ENCODE measurements around the gene AGAP3.

Gene AGAP3

DNA sequence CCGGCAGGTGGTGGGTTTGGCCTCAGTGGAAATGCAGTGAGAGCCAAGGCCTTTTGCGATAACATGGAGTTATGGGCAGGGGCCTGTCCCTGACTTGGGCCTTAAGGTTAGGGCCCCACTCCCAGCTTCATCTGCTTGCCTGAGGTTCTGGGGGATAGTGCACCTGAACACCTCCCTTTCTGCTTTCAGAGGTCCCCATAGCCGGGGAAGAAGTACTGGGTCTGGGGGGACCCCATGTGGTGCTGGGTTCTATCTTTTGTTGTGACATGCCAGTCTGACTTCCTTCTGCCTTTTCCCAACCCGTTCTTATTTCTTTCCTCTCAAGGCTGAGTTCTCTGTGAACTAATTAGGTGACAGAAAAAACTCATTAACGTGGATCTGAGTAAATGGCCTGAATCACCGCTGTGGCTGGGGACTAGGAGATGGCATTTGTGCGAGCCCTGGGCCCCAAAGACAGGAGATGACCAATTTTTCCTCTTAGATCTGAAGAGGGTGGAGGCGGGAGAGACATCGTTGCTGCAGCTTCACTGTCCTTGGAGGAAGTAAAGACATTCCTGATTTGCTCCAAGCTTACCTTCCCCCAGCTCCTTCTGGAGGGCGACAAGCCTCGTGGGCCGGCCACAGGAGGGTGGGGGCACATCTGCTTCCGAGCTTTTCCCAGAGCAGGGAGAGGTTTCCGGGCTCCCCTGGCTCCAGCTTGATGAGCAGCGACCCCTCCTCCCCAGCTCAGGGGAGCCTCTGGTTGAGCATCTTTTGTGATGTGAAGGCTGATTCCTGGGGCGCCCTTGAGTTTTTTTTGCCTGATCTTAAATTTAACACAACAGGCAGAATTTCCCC lies 2.0 kb downstream of the AGAP3 start:
- no peak for DNase-seq (ENCODE audit: low read depth)

DNA sequence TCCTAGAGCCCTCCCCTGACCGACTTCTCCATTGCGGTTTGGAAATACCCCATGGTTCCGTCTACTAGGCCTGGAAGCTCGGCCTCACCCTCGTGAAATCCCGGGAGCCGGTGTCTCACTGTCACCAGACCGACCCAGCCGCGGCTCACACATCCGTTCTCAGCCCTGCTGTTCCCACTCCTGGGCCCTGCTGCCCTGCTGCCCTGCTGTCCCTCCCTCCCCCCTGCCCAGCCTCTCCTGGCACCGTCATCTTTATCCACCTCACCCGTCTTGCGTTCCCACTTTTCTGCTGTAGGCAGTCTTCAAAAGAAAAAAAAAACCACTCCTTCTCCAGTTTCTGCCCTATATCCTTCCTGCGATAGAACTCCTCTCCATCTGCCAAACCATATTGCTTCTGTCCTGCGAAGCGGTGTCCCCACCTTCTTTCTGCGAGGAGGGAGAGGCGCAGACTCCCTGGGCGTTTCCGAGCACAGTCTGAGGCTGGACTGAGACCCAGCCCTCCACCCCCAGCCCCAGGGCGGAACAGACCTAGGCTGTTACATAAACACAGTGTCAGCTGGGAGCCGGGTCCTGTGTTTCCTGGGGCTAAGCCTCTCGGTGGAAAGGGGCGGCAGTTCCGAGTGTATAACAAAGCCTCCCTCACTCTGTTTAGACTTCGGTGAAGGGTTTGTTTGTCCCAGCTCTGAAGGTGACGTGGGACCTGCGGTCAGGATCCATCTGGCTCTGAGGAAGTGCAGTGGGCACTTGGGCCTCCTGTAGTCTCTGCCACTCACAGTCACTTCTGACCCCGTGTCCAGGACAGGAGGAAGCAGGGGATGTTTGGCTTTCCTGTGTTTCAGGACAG lies 2.8 kb downstream of the AGAP3 start:
- DNase-seq (ENCODE audit: low read depth): no peak

DNA sequence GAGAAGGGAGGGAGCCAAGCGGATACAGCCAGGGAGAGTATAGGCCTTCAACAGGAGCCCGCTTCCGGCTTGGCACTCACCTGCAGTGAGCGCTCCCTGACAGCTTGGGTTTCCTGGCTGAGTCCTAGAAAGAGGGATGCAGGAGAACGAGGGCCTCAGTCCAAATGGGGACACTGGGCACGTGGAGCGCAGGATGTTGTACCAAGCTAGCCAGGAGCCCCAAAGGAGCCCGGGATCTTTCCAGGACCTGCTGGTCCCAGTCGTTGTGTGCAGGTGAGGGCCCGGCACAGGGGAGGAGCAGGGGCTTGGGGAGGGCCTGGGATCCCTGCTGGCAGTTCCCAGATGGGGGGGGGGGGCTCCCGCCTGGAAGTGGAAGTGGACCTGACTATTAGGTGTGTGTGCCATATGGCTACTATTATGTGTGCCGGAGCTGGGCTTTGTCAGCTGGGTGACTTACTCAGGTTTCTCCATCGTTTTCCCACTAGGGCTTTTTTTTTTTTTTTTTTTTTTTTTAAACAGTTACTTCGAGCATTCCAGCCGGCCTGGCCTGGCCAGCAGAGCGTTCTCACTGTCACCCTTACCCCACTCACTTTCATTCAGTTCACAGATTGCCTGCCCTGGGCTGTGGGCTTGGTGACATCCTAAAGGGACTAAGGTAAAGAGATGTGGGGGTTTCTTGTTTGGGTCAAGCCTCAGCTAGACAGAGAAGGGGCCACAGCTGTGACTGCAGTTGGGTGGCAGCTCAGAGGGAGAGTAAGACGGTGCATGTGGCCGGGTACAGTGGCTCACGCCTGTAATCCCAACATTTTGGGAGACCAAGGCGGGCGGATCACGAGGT lies 3.8 kb downstream of the AGAP3 start:
- no peak for DNase-seq (ENCODE audit: low read depth)

DNA sequence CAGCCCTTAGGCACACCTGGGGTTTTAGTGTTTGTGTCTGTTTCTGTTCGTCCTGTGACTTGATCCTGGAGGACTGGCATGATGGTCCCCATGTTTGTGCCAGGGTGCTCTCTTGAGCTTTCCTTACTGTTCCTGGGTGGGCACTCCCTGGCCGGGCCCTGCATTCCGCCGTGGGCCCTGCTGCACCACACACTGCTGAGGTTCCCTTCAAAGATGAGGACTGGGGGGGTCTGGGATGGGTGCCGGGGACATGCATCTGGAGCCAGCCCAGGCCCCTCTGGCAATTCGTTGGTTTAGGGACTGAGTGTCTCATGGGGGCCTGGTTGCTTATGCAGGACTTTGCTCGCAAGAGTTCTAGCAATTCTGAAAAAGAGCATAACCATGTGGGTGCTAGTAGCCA lies 4.7 kb downstream of the AGAP3 start:
- no peak for DNase-seq (ENCODE audit: low read depth)

DNA sequence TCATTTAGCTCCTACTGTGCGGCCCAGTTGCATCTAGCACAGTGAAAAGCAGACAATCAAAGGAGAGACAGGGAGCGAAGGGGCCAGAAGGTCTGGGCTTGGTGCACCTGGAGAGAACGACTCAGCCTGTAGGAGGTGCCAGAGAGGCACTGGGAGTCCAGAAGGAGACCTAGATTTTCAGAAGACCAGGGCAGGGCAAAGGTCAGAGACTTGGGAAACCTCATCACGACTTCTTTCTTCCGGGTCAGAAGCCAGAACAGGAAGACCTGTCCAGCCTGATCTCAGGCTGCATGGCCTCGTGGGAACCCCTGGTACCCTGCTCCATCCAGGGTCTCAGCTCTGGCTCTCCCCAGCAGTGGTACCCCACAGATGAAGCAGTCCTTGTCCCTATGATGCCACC lies 5.2 kb downstream of the AGAP3 start:
- no peak for DNase-seq (ENCODE audit: low read depth)

DNA sequence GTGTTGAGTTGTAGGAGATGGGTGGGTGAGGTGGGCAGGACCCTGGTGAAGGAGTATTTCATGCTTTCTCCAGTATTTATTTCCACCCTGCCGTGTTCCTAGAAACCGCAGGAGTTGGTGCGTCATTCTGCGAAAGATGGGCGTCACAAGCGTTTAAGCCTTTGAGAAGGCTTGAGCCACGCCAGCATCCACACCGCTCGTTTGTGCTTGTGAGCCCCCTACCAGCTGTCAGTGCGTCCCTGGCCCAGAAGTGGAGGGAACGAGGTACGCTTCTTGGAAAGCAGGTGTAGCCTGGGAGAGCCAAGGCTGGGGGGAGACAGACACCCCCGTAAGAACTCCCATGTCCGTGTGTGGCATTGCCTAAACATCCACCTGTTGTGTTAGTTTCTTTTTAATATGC lies 5.7 kb downstream of the AGAP3 start:
- no peak for DNase-seq (ENCODE audit: low read depth)

DNA sequence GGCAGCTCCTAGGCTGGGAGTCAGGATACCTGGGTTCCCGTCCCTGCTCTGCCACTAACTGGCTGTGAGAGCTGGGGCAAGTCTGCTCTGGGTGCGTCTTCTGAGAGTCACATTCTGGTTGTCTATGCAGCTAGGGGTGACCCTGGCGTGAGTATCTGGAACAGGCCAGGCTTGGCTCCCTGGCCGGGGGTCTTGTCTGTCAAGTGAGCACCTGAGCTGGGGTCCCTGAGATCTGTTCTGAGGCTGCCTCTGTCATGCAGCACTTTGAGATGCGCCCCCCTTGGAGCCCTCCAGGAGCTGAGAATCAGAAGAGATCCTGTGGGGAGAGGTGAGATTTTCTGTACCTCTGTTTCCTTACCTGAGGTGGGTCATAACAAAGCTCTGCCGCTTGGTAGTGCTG lies 7.5 kb downstream of the AGAP3 start:
- no peak for DNase-seq (ENCODE audit: low read depth)

DNA sequence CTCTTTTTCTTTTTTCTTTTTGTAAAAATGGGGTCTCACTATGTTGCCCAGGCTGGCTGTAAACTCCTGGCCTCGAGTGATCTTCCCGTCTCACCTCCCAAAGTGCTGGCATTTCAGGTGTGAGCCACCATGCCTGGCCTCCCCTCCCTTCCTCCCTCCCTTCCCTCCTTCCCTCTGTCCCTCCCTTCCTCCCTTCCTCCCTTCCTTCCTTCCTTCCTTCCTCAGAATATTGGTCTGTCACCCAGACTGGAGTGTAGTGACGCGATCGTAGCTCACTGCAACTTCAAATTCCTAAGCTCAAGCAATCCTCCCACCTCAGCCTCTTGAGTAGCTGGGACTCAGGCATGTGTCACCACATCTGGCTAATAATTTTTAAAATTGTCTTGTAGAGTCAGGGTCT lies 8.4 kb downstream of the AGAP3 start:
- no peak for DNase-seq (ENCODE audit: low read depth)

DNA sequence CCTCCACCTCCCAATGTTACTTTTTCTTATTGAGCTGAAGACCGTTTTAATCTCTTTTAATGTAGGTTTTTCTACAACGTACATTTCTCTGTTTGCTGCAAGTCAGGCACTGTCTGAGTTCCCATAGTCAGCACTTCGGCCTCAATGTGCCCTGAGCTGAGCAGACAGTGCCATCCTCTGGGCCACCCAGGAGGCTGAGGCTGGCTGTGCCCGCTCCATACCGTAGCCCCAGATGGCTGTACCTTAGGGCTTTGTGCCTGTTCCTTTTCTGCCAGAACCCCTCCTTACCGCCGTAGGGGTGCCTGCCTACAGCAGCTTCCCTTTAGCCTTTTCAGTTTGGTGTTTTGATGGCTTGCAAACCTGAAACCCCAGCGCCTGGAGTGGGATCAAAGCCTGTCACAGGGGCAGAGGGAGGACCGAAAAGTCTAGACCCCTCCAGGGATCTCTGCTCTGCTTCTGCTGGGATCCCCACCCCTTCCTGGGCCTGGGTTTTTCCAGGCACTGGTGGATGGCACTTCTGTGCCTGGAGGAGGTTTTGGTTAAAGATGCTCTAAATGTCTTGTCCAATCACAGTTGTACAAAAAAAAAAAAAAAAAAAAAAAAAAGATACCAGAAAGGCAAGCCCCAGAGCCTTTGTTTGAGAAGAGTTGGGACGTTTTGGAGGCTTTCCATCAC lies 9.0 kb downstream of the AGAP3 start:
- DNase-seq (ENCODE audit: low read depth): no peak

DNA sequence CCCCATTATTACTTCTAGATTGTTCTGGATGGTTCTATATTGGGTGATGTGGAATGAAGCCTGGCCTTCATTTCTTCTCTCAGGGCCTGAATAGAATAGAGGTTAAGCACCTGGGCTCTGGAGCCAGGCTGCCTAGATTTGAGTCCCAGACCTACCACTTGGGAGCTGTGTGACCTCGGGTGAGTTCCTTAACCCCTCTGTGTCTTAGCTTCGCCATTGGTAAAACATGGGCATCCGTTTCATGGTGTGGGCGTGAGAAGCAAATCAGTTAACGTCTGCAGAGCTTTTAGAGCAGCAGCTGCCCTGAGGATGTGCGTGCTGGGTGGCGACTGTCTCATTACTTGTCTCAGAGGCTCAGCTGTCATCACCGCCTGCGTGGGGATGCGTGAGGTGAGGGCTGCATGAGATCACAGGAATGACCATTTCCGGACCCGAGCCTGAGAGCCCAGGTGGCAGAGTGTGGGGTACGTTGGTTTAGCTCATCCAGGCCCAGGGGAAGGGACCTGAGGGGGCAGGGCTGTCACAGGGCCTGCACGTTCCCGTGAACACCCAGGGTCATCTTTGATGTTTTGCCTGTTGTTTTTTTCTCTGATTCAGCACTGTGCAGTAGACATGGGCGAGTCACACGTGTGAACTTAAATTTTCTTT lies 9.7 kb downstream of the AGAP3 start:
- no peak for DNase-seq (ENCODE audit: low read depth)

DNA sequence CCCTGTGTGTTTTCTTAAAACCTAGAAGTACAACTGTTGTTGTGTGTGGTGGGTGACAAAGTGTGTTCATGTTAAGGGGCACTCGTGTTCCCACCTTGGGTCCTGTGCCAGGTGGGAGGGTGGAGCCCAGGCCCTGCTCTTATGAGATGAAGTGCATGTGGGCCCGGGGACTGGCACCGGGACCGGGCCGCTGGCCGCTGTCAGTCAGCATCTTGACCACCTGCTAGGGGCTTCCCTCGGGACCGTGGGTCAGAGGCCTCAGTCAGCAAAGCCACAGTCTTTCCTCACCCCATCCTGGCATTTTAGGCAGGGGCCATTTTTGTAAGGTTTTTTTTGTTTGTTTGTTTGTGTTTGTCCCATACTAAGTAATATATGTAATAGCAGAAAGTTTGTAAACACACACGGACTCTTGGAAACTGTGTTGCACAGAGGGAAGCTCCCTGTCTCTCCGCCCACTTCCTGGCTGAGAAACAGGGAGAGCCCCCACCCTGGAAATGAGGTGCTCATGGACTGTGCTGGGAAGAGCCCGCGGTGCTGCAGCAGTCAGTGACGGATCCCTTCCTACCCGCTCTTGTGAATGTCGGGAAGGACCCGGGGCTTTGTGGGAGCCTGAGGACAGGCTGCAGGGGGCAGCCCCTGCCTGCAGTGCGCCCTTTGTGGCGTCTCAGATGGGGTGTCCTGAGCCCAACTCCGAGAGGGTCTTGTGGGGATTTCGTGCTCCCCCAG lies 13.4 kb downstream of the AGAP3 start:
- DNase-seq (ENCODE audit: low read depth): no peak

DNA sequence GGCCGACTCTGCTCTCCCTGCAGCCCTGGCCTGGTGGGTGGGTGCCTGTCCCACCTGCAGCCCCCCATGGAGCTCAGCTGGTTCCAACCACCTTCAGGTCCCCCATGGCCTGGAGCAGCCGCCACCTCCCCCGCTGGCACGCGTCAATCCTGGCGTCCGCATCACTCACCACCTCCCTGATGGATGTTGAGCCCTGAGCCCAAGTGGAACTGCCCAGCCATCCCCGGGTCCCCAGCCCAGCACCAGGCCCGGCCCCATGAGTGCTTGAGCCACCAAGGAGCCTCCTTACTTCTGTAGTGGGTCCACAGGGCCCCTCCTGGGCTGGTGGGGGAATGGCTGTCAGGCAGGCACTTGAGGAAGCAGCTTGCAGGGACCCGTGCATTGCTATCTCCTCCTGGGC lies 14.6 kb downstream of the AGAP3 start:
- DNase-seq (ENCODE audit: low read depth): no peak

DNA sequence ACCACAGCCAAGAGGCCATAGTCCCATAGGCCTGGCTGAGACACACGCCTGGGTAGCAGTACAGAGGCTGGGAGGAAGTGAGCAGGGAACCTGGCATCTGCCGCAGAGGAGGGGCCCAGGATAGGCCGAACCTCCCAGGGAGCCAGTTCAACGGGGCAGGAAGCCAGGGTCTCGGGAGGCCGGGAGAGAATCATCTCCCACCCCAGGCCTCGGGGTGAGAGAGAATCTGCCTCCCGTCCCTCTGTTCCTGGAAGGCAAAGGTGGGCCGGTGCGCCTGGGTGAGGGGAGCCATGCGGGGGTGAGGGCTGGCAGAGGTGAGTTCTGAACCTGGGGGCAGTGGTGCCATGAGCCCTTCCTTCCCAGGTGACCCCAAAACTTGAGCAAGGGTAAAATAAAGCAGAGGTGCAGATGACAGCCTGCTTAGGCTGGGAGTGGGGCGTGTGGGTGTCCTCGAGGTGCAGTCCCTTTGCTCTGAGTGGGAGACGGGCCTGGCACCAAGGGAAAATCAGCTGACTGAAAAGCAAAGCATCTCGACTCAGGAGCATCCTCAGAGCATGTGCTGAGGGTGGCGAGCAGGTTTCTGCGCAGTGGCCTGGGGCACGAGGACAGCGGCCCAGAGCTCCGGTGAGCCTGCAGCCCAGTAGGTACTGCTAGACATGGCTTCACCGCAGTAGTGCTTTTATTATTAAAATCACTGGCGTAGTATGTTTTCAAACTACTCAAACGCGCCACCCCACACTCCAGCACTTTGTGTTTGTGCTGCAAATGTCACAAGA lies 15.5 kb downstream of the AGAP3 start:
- DNase-seq (ENCODE audit: low read depth): no peak

DNA sequence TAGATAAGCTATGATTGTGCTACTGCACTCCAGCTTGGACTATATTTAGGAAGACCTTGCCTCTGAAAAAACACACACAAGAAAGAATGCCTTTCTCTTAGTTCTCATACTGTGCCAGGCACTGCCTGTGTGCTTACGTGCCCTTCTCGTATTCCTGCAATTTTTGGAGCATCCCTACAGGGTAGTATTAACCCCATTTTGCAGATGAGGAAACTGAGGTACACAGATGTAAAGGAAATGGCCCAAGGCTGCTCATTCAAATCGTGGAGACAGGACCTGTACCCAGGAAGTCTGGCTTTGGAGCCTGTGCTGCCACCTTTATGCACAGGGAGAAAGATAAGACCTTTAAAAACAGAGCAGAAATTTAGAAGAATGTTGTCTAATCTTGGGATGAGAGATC lies 16.7 kb downstream of the AGAP3 start:
- DNase-seq (ENCODE audit: low read depth): no peak

DNA sequence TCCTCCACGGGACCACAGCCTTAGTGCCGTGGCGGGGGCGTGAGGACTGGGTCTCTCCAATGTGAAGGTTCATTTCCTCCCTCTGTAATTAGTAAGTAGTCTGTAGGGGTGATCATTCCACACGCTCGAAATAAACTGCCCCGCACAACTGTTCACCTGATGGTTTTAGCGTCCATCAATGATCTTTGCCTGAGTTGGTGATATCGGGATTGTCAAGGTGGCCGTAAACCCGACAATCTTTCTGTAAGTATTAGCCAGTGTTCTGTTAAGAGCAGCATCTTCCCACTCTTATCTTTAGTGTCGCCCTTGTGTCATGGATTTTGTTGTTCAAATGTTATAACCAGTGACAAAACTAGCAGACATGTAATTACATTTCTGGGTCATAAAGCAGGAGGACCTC lies 17.7 kb downstream of the AGAP3 start:
- no peak for DNase-seq (ENCODE audit: low read depth)

DNA sequence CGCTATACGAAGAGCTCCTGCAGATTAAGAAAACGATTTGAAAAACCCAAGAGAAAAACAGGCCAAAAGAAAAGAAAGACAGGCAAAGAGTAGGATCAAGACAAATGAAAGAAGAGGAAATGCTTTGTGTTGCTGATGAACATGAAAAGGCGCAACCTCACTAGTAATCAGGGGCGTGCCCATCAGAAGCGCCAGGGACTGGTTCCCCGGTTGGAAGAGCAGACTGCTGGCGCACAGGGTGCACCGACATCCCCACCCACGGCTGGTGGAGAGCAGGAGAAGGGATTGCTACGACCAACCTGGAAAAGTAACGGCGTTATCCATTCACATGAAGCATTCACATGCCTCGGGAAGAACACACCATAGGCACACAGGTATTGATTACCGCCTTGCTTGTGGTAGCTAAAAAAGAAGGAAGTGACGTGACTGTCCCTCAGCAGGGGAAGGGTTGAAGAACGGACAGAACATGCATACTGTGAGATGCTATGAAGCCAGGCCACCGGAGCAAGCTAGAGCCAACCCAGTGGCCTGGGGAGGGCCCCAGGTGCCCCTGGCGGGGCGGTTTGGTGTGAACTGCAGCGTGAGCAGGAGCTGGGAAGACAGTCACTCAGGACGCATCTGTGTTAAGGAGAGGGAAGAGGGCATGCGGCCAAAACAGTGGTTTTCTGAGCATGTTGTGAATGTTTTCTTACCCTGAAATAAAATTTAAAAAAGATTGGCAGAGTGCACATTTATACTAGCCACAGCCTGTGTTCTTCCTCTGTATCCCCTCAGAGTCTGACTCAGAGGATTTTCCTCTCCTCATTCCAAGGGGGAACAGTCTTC lies 18.3 kb downstream of the AGAP3 start:
- no peak for DNase-seq (ENCODE audit: low read depth)

DNA sequence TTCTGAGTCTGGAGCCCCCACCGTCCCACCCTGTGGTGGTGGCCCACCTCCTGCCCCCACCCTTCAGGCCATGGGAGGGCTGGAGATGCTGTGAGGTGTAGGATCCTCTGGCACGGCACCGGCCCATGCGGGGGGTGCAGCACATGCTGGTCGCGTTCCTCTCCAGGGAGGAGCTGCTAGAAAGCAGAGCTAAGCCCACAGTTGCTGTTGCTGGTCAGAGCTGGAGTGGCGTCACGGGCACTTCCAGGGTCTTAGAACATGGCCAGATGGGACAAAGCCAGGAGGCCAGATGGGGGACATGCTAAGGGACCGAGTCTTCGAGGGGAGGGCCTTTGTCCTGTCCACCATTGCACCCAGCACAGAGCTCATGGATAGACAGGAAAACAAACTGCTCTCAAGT lies 21.6 kb downstream of the AGAP3 start:
- no peak for DNase-seq (ENCODE audit: low read depth)

DNA sequence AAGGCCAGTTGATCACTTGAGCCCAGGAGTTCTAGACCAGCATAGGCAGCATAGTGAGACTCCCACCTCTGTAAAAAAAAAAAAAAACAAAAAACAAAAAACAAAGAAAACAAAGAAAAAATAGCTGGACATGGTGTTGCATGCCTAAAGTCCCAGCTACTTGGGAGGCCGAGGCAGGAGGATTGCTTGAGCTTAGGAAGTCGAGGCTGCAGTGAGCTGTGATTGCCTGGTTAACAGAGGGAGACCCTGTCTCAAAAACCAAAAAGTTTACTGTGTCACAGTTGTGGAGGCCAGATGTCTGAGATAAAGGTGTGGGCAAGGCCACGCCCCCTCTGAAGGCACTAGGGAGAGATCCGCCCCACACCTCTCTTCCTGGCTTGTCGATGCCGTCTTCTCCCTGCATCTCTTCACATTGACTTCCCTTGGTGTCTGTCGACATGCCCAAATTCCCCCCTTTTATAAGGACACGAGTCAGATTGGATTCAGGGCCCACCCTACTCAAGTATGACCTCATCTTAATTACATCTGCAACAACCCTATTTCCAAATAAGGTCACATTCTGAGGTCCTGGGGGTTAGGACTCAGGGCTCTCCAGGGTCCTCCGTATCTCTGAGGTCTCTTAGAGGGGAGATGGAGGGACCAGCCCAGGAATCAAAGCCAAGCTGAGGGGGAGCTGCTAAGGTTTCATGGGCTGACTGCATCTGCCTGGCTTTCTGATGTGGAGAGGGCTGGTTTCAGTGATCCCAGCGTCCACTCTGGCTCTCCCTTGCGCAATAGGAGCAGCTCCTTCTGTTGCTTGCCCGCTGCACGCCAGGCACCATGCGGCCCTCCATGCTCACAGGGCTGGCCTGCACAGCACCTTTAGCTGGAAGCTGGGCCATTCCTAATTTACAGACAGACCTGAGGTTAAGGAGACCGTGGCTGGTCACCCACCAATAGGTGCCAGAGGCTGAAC lies 23.1 kb downstream of the AGAP3 start:
- DNase-seq (ENCODE audit: low read depth): no peak

All from HS-27A (cell line).